HEK293 (cell line): ENCODE results near the gene RAB1A.
"Not testable (repeated sequence)": the region's sequence is repeated elsewhere in the genome, so short reads cannot be mapped to it uniquely, and the experiment has no call there.

Experiments used
- CTCF ChIP-seq: fragments of 450-650 bp; formaldehyde crosslinking; IDR thresholded peaks from 2 replicates; pipeline ENCODE4 v1.5.1; 2016; ENCODE audit warnings: missing biosample characterization, missing genetic modification characterization
- MEIS1 ChIP-seq: sonication (generic); formaldehyde crosslinking; IDR thresholded peaks from 2 replicates; pipeline ENCODE4 v1.8.1; 2022; ENCODE audit warnings: missing genetic modification reagents, mild to moderate bottlenecking, borderline replicate concordance
- PRDM2 ChIP-seq: fragments of 450-650 bp; formaldehyde crosslinking; IDR thresholded peaks from 2 replicates; pipeline ENCODE4 v1.5.1; 2016; ENCODE audit warnings: missing biosample characterization, missing genetic modification characterization, borderline replicate concordance
- SP3 ChIP-seq: fragments of 450-650 bp; formaldehyde crosslinking; IDR thresholded peaks from 2 replicates; pipeline ENCODE4 v1.5.1; 2016; ENCODE audit warnings: missing biosample characterization, missing genetic modification characterization
- ZNF366 ChIP-seq: fragments of 450-650 bp; formaldehyde crosslinking; conservative IDR thresholded peaks from 2 replicates; pipeline ENCODE4 v1.5.1; 2016; ENCODE audit warnings: missing biosample characterization, missing genetic modification characterization
- ZNF529 ChIP-seq: fragments of 450-650 bp; formaldehyde crosslinking; IDR thresholded peaks from 2 replicates; pipeline ENCODE4 v1.5.1; 2017; ENCODE audit warnings: missing genetic modification characterization, missing biosample characterization; ENCODE audit not compliant: insufficient replicate concordance
- ZNF580 ChIP-seq: fragments of 450-650 bp; formaldehyde crosslinking; IDR thresholded peaks from 2 replicates; pipeline ENCODE4 v1.5.1; 2016; ENCODE audit warnings: missing biosample characterization, missing genetic modification characterization
- ZNF677 ChIP-seq: fragments of 450-650 bp; IDR thresholded peaks from 2 replicates; pipeline ENCODE4 v1.5.0; 2018; ENCODE audit warnings: missing biosample characterization, mild to moderate bottlenecking, missing genetic modification characterization, moderate library complexity
- ZNF843 ChIP-seq: fragments of 450-650 bp; formaldehyde crosslinking; IDR thresholded peaks from 2 replicates; pipeline ENCODE4 v1.5.1; 2016; ENCODE audit warnings: missing biosample characterization, missing genetic modification characterization
- ZSCAN4 ChIP-seq: fragments of 450-650 bp; formaldehyde crosslinking; IDR thresholded peaks from 2 replicates; pipeline ENCODE4 v1.5.1; 2017; ENCODE audit warnings: missing biosample characterization, missing genetic modification characterization

- not testable (repeated sequence) for TF ChIP-seq SP3 (tag by site-specific recombination); ZNF580; ZSCAN4 (tag by site-specific recombination); PRDM2 (tag by site-specific recombination); ZNF529 (tag by site-specific recombination); ZNF843 (tag by site-specific recombination); ZNF366 (tag by site-specific recombination); CTCF (tag by site-specific recombination); ZNF677 (tag by site-specific recombination); MEIS1 (CRISPR knock-in tag)
These were observed 40.9 kb upstream of the RAB1A start for GRCh38 chr2:65170611-65171477.
